C4-2B (cell line): ENCODE results near the gene NHLH1.

Experiments used
- H3K27ac ChIP-seq: fragments of 450-650 bp; 2 replicates; pipeline ENCODE4 v1.5.1; 2017
- CTCF ChIP-seq: fragments of 450-650 bp; conservative IDR thresholded peaks from 2 replicates; pipeline ENCODE4 v1.5.1; 2017; ENCODE audit warnings: mild to moderate bottlenecking
- ZFX ChIP-seq: fragments of 450-650 bp; IDR thresholded peaks from 2 replicates; pipeline ENCODE4 v1.6.1; 2017

The NHLH1 gene

GRCh38 chr1:160363951-160364735 is 2.7 kb upstream of the NHLH1 start:
- no peak overlapping the region for H3K27ac ChIP-seq
- no peak for TF ChIP-seq ZFX
- TF ChIP-seq CTCF, result no peak

GRCh38 chr1:160365325-160365724 is 1.5 kb upstream of the NHLH1 start:
- no peak overlapping the region for H3K27ac ChIP-seq
- TF ChIP-seq ZFX, result no peak
- TF ChIP-seq CTCF, result no peak

GRCh38 chr1:160367516-160367900 is 637 bp downstream of the NHLH1 start:
- TF ChIP-seq CTCF (no peak), ZFX (no peak)
- H3K27ac ChIP-seq, result no peak overlapping the region

- TF ChIP-seq CTCF (no peak), ZFX (no peak)
- H3K27ac ChIP-seq, result no peak overlapping the region
Observed at GRCh38 chr1:160367934-160368923, 1.4 kb downstream of the NHLH1 start.

GRCh38 chr1:160369087-160369486 is 2.2 kb downstream of the NHLH1 start:
- H3K27ac ChIP-seq, result no peak overlapping the region
- TF ChIP-seq ZFX, result no peak
- TF ChIP-seq CTCF, result no peak

- no peak overlapping the region for H3K27ac ChIP-seq
- TF ChIP-seq CTCF (no peak), ZFX (no peak)
Observed at GRCh38 chr1:160370561-160371345, 3.9 kb downstream of the NHLH1 start.

- H3K27ac ChIP-seq, result no peak overlapping the region
- TF ChIP-seq CTCF (no peak), ZFX (no peak)
Observed at GRCh38 chr1:160371346-160371631, 4.4 kb downstream of the NHLH1 start.
